HG02852 (cell line): Measurements from ENCODE around the gene AP1S1.

ENCODE experiments used
- ATAC-seq: cut with Tn5 transposase; IDR thresholded peaks from one replicate; pipeline ENCODE4 v1.9.1; 2021; ENCODE audit warnings: mild to moderate bottlenecking, moderate library complexity; ENCODE audit not compliant: unreplicated experiment

Gene AP1S1

DNA sequence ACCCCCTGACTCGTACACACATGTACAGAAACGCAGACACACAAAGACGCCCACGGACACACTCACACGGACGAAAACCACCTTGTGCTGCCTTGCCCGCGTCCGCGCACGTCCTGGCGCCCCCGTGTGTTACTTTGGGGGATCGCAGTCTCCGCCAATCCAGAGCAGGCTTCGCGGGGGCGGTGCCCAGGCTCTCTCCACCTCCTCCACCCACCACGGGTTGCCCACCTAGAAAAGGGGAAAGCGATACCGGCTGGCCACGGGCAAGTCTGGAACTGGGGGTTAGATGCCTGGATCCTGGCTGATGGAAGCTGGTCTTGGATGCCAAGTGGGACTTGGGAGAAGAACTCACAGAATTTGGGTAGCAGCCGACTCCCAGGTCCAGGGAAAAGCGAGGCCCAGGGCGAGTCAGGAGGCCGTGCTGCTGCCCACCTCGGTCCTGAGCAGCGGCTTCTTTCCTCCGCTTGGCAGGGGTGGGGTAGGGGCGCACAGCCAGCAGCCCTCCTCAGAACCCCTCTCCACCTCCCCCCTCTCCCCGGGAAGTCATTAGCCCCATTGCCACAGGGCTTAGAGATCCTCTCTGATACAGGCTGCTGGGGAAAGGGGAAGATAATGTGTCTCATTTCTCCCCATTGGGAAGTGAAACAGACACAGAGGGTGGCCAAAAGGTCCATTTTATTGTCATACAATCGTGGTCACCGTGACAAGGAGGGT, 15.7 kb downstream of the AP1S1 start:
- peak; percentile 38 for ATAC-seq

DNA sequence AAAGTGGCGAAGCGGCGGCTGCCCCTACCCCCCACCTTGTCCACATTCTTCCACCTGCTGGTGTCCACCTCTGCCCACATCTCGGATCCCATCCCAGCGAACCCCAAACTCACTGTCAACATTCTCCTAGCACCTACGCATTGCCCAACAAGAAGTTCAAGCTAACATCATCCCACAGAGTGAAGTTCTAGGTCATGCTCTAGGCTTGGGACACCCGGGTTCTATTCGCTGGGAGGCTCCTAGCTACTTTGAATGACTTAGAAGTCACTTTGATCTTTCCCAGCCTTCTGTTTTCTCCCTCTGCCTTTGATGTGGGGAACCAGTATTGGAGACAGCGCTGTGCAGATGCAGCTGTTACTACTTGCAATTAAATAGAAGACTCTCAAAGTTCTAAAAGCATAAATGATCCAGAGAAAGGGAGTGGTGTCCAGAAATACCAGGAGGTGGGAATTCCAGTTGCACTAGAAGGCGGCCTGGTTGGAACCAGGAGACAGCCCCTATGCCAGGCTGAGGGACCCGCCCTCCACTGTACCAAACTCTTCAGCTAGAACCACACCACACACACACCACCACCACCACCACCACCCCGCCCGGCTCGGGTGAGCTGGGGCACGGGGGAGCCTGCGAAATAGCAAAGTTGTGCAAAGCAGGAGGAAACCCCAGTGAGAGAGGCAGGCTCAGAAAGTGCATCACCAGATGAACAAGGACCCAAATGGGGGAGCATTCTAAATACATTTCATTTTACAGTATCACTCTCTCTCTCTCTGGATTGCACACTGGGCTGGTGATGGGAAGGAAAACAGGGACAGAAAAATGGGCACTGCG, 16.6 kb downstream of the AP1S1 start:
- no peak for ATAC-seq

GRCh38 chr7:101171442-101171837, 17.2 kb downstream of the AP1S1 start:
- ATAC-seq = no peak

DNA sequence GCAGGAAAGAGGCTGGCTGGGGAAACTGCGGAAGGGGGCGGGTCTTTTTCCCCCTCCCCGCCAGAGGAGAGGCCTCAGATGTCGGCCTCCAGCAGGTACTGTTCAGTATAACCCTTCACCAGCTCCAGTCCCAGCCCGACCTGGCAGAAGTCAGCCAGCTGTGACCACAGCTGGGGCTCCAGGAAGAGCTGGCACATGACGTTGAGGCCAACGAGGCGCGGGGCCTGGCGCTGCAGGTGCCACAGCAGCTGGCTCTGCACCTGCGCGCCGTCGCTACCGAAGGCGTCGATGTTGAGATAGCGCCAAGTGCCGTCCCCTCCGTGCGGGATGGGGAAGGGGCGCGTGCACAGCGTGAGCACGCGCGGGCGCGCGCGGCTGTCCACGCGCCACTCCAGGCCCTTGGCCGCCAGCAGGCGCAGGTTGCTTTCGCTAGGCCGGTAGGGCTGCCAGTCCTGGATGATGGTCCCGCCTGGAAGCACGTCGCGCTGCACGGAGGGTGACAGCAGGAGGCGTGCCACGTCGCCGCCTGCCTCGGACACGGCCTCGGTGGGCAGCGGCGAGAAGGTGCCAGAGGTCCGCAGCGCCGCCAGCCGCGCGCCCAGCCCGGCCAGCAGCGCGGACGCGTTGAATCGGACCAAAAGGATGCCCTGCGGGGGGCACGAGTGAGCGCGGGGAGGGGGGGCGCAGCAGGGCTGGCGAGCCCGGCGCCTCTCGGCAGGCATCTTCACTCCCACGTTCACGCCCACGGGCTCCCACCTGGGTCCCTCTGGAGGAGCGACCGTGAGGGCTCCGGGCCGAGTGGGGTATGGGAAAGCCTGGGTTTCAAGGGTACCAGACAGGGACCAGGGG, 18.0 kb downstream of the AP1S1 start:
- ATAC-seq = no peak

DNA sequence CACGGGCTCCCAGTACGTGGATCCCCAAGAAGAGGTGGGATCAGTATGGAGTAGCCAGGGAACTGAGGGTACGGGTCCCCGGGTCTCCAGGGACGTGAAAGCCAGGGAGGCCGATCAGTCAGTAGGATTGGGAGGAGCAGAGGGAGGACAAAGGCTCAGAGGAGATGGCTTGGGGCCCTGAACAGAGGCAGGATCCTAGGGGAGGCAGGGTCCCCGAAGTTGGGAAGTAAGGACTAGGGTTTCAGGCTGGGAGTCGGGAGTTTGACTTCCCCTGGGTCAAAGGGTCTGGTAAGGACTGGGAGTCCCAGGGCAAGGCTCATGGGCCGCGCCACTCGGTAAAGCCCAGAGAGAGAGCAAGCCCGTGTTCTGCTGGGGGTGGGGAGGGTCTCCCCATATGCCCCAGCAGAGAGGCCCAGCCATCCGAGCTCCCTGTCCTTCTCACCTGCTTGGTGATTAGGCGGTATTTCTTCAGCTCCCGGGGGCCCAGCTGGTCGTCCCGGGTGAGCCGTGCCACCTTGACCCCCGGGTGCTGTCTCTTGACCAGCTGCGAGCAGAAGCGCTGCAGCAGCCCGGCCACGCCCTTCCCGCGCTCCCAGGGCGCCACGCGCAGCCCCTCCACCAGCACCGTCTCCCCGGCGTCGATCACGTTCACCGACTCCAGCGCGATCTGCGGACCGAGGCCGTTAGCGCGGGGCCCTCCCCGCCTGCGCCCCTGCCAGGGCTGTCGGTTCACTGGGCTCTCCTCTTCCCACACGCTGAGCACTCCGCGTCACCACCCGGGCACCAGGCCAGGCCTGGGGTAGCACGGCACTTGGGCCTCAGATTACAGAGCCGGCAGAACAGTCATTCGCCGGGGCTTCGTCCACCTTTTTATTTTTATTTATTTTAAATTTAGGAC, 18.8 kb downstream of the AP1S1 start:
- no peak for ATAC-seq

DNA sequence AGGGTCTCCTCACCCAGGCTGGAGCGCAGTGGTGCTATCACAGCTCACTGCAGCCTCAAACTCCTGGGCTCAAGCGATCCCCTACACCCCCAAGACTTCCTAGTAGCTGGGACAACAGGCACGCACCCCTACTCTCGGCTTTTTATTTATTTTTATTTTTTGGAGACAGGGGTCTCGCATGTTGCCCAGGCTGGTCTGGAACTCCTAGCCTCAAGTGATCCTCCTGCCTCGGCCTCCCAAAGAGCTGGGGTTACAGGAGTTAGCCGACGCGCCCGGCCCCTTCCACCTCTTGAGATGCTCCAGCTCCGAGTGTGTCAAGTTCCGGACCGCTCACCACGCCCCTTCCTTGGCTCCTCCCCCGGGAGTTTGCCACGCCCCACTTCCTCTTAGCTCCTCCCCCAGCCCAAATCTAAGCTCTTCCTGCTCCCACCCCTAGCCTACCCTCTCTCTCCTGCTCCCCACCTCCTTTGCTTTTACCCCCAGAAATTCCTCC, 19.5 kb downstream of the AP1S1 start:
- no peak for ATAC-seq

GRCh38 chr7:101174322-101174854, 20.1 kb downstream of the AP1S1 start:
- ATAC-seq = no peak

DNA sequence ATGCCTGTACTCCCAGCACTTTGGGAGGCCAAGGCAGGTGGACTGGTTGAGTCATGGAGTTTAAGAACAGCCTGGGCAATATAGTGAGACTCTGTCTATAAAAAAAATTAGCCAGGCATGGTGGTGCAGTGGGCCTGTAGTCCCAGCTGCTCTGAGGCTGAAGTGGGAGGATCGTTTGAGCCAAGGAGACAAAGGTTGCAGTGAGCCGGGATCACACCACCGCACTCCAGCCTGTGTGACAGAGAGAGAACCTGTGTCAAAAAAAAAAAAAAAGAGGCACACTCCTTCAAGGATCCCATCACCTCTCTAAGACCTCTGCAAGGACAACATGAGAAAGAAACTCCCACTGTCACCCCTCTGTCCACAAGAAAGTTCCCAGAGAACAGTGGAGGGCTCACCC, 21.4 kb downstream of the AP1S1 start:
- no peak for ATAC-seq

- ATAC-seq = no peak
Measured at GRCh38 chr7:101177644-101178043, 23.4 kb downstream of the AP1S1 start.

GRCh38 chr7:101179117-101179516, 24.8 kb downstream of the AP1S1 start:
- no peak for ATAC-seq

GRCh38 chr7:101179713-101180112, 25.4 kb downstream of the AP1S1 start:
- ATAC-seq = no peak

DNA sequence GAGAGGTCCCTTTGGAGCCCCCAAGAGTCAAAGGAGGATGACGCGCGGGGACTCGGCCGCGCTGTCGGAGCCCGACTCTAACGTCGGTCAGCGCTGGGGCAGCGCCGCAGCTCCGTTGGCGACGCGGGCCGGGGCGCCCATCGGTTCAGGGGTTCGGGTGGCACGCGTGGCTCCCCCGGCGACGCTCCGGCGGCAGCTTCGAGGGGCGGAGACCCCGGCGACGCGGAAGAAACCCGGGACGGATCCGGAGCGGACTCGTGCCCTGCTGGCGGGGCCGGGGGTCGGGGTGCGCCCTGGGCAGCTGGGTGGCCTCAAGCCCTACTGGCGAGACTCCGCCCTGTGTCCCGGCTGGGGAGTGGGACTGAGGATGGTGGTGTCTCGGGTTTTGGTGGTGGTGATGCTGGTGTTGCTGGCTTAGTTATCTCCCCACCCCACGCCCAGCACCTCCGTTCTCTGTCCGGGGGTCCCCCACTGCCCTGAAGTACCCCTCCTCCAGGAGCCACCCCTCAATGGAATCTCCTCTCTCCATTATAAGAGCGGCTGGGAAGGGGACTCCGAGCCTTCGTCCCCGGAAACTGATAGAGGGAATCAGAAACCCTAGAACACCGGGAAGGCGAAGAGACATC, 26.0 kb downstream of the AP1S1 start, which contains the start of gene NAT16:
Gene NAT16 (minus strand): TSS at position 164 of the 626 bp plus-strand sequence. CDS start 5,486 bp downstream, outside the sequence.
- ATAC-seq = no peak

GRCh38 chr7:101185258-101185839, 31.1 kb downstream of the AP1S1 start:
- ATAC-seq = no peak

DNA sequence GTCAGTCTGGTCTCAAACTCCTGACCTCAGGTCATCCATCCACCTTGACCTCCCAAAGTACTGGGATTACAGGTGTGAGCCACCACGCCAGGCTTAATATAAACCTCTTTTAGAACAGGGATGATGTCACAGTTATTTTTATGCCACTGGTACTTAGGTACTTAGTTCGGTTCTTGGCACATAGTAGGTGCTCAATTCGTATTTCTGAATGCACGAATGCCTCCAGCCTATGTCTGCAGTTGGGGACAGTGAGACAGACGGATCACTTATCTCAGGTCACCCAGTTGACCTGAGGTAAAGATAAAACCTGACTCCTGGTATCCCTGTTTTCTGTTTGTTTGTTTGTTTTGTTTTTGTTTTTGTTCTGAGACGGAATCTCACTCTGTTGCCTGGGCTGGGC, 31.9 kb downstream of the AP1S1 start:
- no peak for ATAC-seq

DNA sequence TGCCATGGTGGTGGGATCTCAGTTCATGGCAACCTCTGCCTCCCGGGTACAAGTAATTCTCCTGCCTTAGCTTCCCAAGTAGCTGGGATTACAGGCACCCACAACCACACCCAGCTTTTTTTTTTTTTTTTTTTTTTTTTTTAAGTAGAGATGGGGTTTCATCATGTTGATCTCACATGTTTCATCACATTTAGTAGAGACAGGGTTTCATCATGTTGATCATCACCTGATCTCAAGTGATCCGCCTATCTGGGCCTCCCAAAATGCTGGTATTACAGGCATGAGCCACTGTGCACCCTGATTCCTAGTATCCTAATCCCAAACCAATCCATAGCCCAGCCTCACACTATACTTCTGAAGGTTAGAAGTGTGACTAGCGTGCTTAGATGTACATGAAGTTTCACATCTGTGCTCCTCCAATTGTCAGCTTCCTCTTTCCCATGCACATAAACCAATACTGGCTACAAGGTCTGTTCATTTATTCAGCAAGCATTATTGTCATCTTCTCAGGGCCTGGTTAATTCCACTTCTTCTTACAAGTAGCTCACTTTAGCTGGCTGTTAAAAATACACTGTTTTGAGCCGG, 32.7 kb downstream of the AP1S1 start:
- no peak for ATAC-seq

- ATAC-seq = no peak
Measured at GRCh38 chr7:101189109-101189508, 34.8 kb downstream of the AP1S1 start.

DNA sequence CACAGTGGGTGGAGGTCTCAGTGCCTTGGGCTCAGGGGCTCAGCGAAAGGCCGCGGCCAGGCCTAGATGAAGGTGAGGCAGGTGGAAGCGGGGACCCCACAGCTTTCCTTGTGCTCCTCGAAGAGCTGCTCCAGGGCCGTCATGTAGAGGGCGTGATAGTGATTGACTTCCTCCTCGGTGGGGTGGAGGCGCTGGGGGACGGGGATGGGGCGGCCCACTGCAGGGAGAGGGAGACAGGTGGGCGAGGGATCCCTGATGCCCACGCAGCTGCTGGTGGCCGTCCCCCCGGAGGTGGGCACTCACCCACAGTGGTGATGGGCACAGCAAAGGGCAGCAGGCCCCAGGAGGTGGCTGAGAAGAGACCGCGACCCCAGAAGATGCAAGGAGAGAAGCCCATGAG, 41.6 kb downstream of the AP1S1 start:
- ATAC-seq = no peak

DNA sequence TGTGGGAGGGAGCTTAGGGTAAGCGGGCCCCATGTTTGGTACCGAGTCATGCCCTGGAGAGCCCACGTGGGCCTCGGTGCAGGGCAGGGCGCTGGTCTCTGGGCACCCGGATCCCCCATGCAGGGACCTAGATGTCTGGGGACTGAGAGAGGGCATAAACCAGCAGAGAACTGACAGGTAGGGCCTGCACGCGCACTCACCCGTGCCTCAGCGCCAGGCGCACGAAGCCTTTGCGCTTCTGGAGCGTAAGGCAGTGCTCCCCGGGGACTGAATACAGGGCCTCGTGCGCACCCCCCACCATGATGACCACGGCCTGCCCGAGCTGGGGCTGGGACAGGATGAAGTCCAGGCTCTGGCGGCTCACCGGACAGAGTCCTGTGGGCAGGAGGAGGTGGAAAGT, 43.7 kb downstream of the AP1S1 start:
- no peak for ATAC-seq

DNA sequence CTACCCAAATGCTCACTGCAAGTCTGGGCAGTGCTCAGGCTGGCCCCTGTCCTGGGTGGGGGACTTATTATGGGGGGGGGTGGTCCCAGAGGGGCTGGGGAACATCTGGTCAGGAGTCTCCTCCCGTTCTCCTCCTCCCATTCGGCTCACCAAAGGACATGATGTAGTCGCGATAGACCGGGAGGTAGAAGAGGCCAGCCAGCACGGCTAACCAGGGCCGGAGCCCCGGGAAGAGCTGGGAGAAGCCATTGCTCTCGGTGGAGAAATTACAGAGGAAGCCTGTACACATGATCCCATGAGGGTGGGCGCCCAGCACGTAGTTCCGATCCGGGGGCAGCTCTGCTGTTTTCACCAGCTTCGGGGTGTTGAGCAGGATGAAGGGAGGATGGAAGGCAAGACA, 44.2 kb downstream of the AP1S1 start:
- no peak for ATAC-seq
